Measurements from ENCODE around the gene ARMH4. TPM values are rescaled to one million over a fixed set of nuclear protein-coding genes. Genes with fewer than 3 reads are reported as not detected.
A peak's percentile ranks its signal among the peaks of the same experiment; 100 is the strongest.

The ARMH4 gene
- total RNA-seq, 1 donor from 2014 or later = not detected

- H3K27ac Mint-ChIP-seq = no peak overlapping the region
- H3K4me3 Mint-ChIP-seq = no peak overlapping the region
- DNase-seq (ENCODE audit: low spot score) = no peak
- peaks cover 10% of the 10 kb centered on the region for H3K27me3 Mint-ChIP-seq (ENCODE audit: insufficient read depth)
- H3K4me1 Mint-ChIP-seq (ENCODE audit: low read depth) = peaks cover 9% of the 10 kb centered on the region
- intact Hi-C loops (cut with micrococcal nuclease) = no loop called here
- no peaks in the 10 kb centered on the region for H3K9me3 Mint-ChIP-seq
- no peaks in the 10 kb centered on the region for H3K36me3 Mint-ChIP-seq (ENCODE audit: low read depth)
Observed at GRCh38 chr14:58082011-58082410, 70.0 kb downstream of the ARMH4 start.

DNA sequence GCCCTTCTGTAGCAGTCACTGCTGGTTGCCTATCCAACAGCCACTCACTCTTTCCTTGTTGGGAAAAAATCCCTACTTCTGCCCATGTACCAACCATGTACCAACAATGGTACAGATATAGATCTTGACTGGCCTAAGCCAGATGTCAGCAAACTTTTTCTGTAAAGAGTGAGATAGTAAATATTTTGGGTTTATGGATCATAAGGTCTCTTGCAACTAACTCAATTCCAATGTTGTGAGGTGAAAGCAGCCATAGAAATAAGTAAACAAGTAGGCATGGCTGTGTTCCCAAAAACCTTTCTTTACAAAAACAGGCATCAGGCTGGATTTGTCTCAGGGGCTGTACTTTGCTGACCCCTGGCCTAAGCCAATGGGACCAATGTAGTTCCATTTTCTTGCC is 73.5 kb downstream of the ARMH4 start:
- no peak overlapping the region for H3K27ac Mint-ChIP-seq
- peaks cover 9% of the 10 kb centered on the region for H3K4me1 Mint-ChIP-seq (ENCODE audit: low read depth)
- H3K9me3 Mint-ChIP-seq = no peaks in the 10 kb centered on the region
- H3K27me3 Mint-ChIP-seq (ENCODE audit: insufficient read depth) = peaks cover 4% of the 10 kb centered on the region
- intact Hi-C loops (cut with micrococcal nuclease) = loop anchor here (10.0 kb wide), 1 partner anchor 764 kb away; no protein-coding TSS in a partner anchor
- no peak overlapping the region for H3K4me3 Mint-ChIP-seq
- DNase-seq (ENCODE audit: low spot score) = no peak
- no peaks in the 10 kb centered on the region for H3K36me3 Mint-ChIP-seq (ENCODE audit: low read depth)

DNA sequence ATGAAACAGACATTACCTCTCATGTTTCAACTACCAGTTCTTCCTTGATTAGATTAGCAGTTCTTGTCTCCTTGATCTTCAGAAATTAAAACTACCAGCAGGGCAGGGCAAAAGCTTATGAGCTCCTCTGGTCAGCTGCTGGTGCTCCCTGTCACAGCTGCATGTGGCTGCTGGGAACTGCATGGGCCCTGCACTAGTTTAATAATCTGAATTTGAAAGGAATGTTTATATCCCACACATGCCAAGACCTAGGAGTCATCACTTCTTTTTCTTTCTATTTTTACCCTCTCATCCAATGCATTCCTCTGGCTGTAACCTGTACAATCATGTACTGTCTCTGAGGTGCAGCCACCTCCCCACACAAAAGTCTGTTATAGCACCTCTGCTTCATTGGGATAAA is 73.9 kb downstream of the ARMH4 start:
- Mint-ChIP-seq H3K36me3 (ENCODE audit: low read depth) (no peaks in the 10 kb centered on the region), H3K4me3 (no peak overlapping the region), H3K9me3 (no peaks in the 10 kb centered on the region), H3K27me3 (ENCODE audit: insufficient read depth) (peaks cover 4% of the 10 kb centered on the region), H3K27ac (no peak overlapping the region), H3K4me1 (ENCODE audit: low read depth) (peaks cover 9% of the 10 kb centered on the region)
- DNase-seq (ENCODE audit: low spot score) = no peak
- intact Hi-C loops (cut with micrococcal nuclease) = loop anchor here (10.0 kb wide), 1 partner anchor 763 kb away; no protein-coding TSS in a partner anchor

- Mint-ChIP-seq H3K36me3 (ENCODE audit: low read depth) (no peaks in the 10 kb centered on the region), H3K4me3 (no peak overlapping the region), H3K4me1 (ENCODE audit: low read depth) (peaks cover 7% of the 10 kb centered on the region), H3K27me3 (ENCODE audit: insufficient read depth) (peaks cover 2% of the 10 kb centered on the region), H3K27ac (no peak overlapping the region), H3K9me3 (no peaks in the 10 kb centered on the region)
- intact Hi-C loops (cut with micrococcal nuclease) = loop anchor here (10.0 kb wide), 1 partner anchor 763 kb away; no protein-coding TSS in a partner anchor
- no peak for DNase-seq (ENCODE audit: low spot score)
Observed at GRCh38 chr14:58077621-58078020, 74.4 kb downstream of the ARMH4 start.

DNA sequence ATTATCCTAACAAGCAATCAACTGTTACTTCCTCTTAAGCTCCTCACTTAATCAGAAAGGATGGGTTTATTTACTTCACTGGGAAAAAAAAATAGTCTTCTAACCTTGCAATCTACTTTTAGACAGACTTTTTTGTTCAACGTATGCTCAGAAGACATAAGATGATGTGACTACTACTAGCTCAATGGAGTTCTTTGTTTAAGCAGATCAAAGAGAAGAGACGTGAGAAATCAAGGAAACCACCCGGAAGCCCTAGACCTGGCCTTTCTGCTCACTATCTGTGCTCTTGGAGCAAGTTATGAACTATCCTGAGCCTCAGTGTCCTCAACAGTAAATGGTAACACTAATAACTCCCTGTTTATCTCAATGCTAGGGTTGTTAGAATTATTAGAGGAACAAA is 78.5 kb downstream of the ARMH4 start:
- no peaks in the 10 kb centered on the region for H3K4me1 Mint-ChIP-seq (ENCODE audit: low read depth)
- DNase-seq (ENCODE audit: low spot score) = no peak
- intact Hi-C loops (cut with micrococcal nuclease) = loop anchor here (10.0 kb wide), 1 partner anchor 759 kb away; no protein-coding TSS in a partner anchor
- no peak overlapping the region for H3K27ac Mint-ChIP-seq
- no peaks in the 10 kb centered on the region for H3K9me3 Mint-ChIP-seq
- H3K4me3 Mint-ChIP-seq = no peak overlapping the region
- no peaks in the 10 kb centered on the region for H3K27me3 Mint-ChIP-seq (ENCODE audit: insufficient read depth)
- no peaks in the 10 kb centered on the region for H3K36me3 Mint-ChIP-seq (ENCODE audit: low read depth)

GRCh38 chr14:58072288-58073071 is 79.5 kb downstream of the ARMH4 start:
- DNase-seq (ENCODE audit: low spot score) = peak; percentile 22
- H3K36me3 Mint-ChIP-seq (ENCODE audit: low read depth) = no peaks in the 10 kb centered on the region
- intact Hi-C loops (cut with micrococcal nuclease) = loop anchor here (1.0 to 10.0 kb wide), 2 partner anchors 539 to 758 kb away; no protein-coding TSS in a partner anchor
- no peak overlapping the region for H3K4me3 Mint-ChIP-seq
- H3K9me3 Mint-ChIP-seq = no peaks in the 10 kb centered on the region
- H3K27ac Mint-ChIP-seq = no peak overlapping the region
- no peaks in the 10 kb centered on the region for H3K4me1 Mint-ChIP-seq (ENCODE audit: low read depth)
- peaks cover 2% of the 10 kb centered on the region for H3K27me3 Mint-ChIP-seq (ENCODE audit: insufficient read depth)

GRCh38 chr14:58071341-58071740 is 80.7 kb downstream of the ARMH4 start:
- intact Hi-C loops (cut with micrococcal nuclease) = loop anchor here (10.0 kb wide), 1 partner anchor 757 kb away; no protein-coding TSS in a partner anchor
- Mint-ChIP-seq H3K27me3 (ENCODE audit: insufficient read depth) (peaks cover 8% of the 10 kb centered on the region), H3K36me3 (ENCODE audit: low read depth) (no peaks in the 10 kb centered on the region), H3K4me3 (no peak overlapping the region), H3K4me1 (ENCODE audit: low read depth) (no peaks in the 10 kb centered on the region), H3K27ac (no peak overlapping the region), H3K9me3 (no peaks in the 10 kb centered on the region)
- no peak for DNase-seq (ENCODE audit: low spot score)

DNA sequence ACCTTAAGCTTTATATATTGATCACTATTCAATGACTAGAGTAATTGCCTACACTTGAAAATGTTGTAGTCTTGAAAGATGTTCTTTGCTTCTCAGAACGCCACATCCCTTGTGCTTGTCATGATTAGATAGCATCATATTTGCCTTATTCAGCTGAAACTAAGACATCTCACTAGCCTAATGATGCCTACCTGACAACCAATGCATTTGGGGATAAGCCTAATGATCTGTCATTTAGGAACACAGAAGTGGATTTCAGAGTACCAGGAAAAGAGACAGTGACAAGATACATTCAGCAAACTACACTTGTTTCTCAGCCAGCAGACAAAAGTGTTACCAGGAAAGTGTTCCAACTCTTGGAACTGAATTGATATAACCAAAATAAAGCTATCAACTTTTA is 83.7 kb downstream of the ARMH4 start:
- peaks cover 10% of the 10 kb centered on the region for H3K27me3 Mint-ChIP-seq (ENCODE audit: insufficient read depth)
- intact Hi-C loops (cut with micrococcal nuclease) = no loop called here

GRCh38 chr14:58066115-58066514 is 85.9 kb downstream of the ARMH4 start:
- Mint-ChIP-seq H3K4me3 (no peak overlapping the region), H3K9me3 (no peaks in the 10 kb centered on the region), H3K4me1 (ENCODE audit: low read depth) (no peaks in the 10 kb centered on the region), H3K27me3 (ENCODE audit: insufficient read depth) (peaks cover 10% of the 10 kb centered on the region), H3K27ac (no peak overlapping the region), H3K36me3 (ENCODE audit: low read depth) (no peaks in the 10 kb centered on the region)
- DNase-seq (ENCODE audit: low spot score) = no peak
- intact Hi-C loops (cut with micrococcal nuclease) = no loop called here

More for the DNA sequence above, 83.7 kb downstream of the ARMH4 start:
- H3K4me1 Mint-ChIP-seq (ENCODE audit: low read depth) = no peaks in the 10 kb centered on the region
- H3K9me3 Mint-ChIP-seq = no peaks in the 10 kb centered on the region
- no peak for DNase-seq (ENCODE audit: low spot score)
- no peaks in the 10 kb centered on the region for H3K36me3 Mint-ChIP-seq (ENCODE audit: low read depth)
- H3K27ac Mint-ChIP-seq = no peak overlapping the region
- H3K4me3 Mint-ChIP-seq = no peak overlapping the region

DNA sequence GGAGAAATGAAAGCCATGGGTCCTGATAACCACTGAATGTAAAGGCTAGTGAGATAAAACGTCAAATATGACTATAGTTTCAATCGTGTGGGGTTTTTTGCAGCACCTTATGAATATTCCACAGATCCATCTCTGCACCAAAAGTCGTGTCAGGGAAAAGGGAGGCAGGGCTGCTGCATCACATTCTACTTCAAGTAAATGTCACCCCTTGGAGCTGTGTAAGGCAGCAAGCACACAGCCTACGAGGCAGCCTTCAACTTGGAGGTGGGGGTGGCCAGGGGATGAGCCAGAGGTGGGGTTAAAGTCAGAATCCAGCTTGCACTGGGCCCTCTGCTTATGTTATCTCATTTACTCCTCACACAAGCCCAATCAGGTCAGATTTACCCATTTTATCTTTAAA is 90.4 kb downstream of the ARMH4 start:
- H3K27ac Mint-ChIP-seq = no peak overlapping the region
- intact Hi-C loops (cut with micrococcal nuclease) = no loop called here
- no peaks in the 10 kb centered on the region for H3K9me3 Mint-ChIP-seq
- H3K36me3 Mint-ChIP-seq (ENCODE audit: low read depth) = no peaks in the 10 kb centered on the region
- no peak for DNase-seq (ENCODE audit: low spot score)
- no peaks in the 10 kb centered on the region for H3K4me1 Mint-ChIP-seq (ENCODE audit: low read depth)
- peaks cover 2% of the 10 kb centered on the region for H3K27me3 Mint-ChIP-seq (ENCODE audit: insufficient read depth)
- no peak overlapping the region for H3K4me3 Mint-ChIP-seq

GRCh38 chr14:58060898-58061297 is 91.1 kb downstream of the ARMH4 start:
- Mint-ChIP-seq H3K36me3 (ENCODE audit: low read depth) (no peaks in the 10 kb centered on the region), H3K9me3 (no peaks in the 10 kb centered on the region), H3K27ac (no peak overlapping the region), H3K27me3 (ENCODE audit: insufficient read depth) (peaks cover 2% of the 10 kb centered on the region), H3K4me1 (ENCODE audit: low read depth) (no peaks in the 10 kb centered on the region), H3K4me3 (no peak overlapping the region)
- no peak for DNase-seq (ENCODE audit: low spot score)
- intact Hi-C loops (cut with micrococcal nuclease) = no loop called here

DNA sequence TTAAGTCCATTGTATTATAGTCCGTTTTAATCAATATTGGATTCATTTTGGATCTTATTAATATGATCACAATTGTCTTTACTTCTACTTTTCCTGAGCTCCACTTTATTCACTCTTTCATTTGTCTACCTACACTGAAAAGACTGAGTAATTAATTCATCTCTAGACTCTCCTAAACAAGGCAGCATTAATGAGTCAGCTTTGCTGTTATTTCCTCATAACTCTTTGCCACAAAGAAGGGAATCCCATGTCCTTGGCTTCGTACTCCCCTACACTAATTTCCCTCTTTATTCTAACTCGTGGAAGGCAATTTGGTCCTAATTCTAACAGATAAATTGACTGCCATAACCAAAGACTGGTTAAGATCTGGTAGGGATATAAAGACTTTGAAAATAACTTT is 91.9 kb downstream of the ARMH4 start:
- no peak for DNase-seq (ENCODE audit: low spot score)
- H3K27me3 Mint-ChIP-seq (ENCODE audit: insufficient read depth) = peaks cover 2% of the 10 kb centered on the region
- intact Hi-C loops (cut with micrococcal nuclease) = no loop called here
- no peaks in the 10 kb centered on the region for H3K9me3 Mint-ChIP-seq
- H3K4me1 Mint-ChIP-seq (ENCODE audit: low read depth) = no peaks in the 10 kb centered on the region
- no peak overlapping the region for H3K27ac Mint-ChIP-seq
- H3K4me3 Mint-ChIP-seq = no peak overlapping the region
- H3K36me3 Mint-ChIP-seq (ENCODE audit: low read depth) = no peaks in the 10 kb centered on the region

GRCh38 chr14:58059126-58059525 is 92.9 kb downstream of the ARMH4 start:
- no peak for DNase-seq (ENCODE audit: low spot score)
- intact Hi-C loops (cut with micrococcal nuclease) = no loop called here
- Mint-ChIP-seq H3K36me3 (ENCODE audit: low read depth) (no peaks in the 10 kb centered on the region), H3K9me3 (no peaks in the 10 kb centered on the region), H3K4me3 (no peak overlapping the region), H3K4me1 (ENCODE audit: low read depth) (no peaks in the 10 kb centered on the region), H3K27me3 (ENCODE audit: insufficient read depth) (peaks cover under 1% of the 10 kb centered on the region), H3K27ac (no peak overlapping the region)

Measured in activated T-helper 1 cell treated with anti-CD3 and anti-CD28 coated beads, Interleukin-12 subunit alpha, Interleukin-12 subunit beta, Interleukin-2, Interleukin-4 antibody, amounts not matched to agents 30 ng/mL and 10 ng/mL and 1 ng/mL, durations not matched to agents 14 hours and 24 hours and 36 hours (primary cell).